C4-2B (cell line): ENCODE data around the gene HMGXB3.

ENCODE experiments used
- CTCF ChIP-seq: fragments of 450-650 bp; conservative IDR thresholded peaks from 2 replicates; pipeline ENCODE4 v1.5.1; 2017; ENCODE audit warnings: mild to moderate bottlenecking
- ZFX ChIP-seq: fragments of 450-650 bp; IDR thresholded peaks from 2 replicates; pipeline ENCODE4 v1.6.1; 2017

- TF ChIP-seq CTCF (no peak), ZFX (no peak)
These were observed 66.4 kb downstream of the HMGXB3 start for GRCh38 chr5:150066901-150067396.
